ENCODE results near the gene KLHDC4.

The KLHDC4 gene

DNA sequence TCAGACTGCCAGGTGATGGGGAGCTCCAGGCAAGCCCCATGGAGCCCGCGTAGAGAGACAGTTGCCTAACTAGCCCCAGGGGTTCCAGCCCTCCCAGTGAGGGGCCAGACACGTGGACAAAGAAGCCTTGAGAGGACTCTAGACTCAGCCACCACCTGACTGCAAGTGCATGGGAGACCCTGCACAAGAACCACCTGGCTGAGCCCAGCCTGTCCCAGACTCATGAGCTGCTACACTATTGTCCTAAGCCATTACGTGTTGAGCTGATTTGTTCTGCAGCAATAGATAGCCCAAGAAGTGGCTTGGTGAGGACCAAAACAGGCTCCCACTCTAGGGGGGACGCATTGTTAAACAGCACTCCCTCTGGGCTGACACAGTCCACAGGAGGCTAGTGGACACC is 37.6 kb upstream of the KLHDC4 start:
- Histone ChIP-seq H3K9me3 (ENCODE audit: control insufficient read depth, low read length) (no peaks in the 10 kb centered on the region), H3K79me1 (replicated peaks; ENCODE audit: low read length, poor library complexity, severe bottlenecking) (no peaks in the 10 kb centered on the region), H2BK12ac (ENCODE audit: low read length in 2 of 2) (no peak overlapping the region), H2BK15ac (ENCODE audit: low read depth, poor library complexity, severe bottlenecking) (no peak overlapping the region), H3K23ac (ENCODE audit: low read length in 2 of 2) (no peak overlapping the region), H3K9ac (ENCODE audit: low read length) (no peak overlapping the region), H2AK5ac (ENCODE audit: low read length, severe bottlenecking) (no peak overlapping the region), H2AFZ (ENCODE audit: low read depth, low read length) (no peak overlapping the region), H3K4me3 (ENCODE audit: insufficient read depth in 1 of 2, low read depth in 1 of 2, low read length in 2 of 2) (no peak overlapping the region), H3K4me2 (ENCODE audit: low read length, poor library complexity, severe bottlenecking) (no peak overlapping the region), H2BK120ac (ENCODE audit: low read depth, low read length) (no peak overlapping the region), H3K14ac (ENCODE audit: low read length in 2 of 2) (no peak overlapping the region), H4K8ac (ENCODE audit: low read length) (no peak overlapping the region), H3K18ac (ENCODE audit: low read depth in 1 of 2, low read length in 2 of 2) (no peak overlapping the region), H3K4ac (ENCODE audit: low read depth in 1 of 2, low read length in 2 of 2) (no peak overlapping the region), H4K91ac (ENCODE audit: low read length) (no peak overlapping the region), H3K27me3 (ENCODE audit: control insufficient read depth in 1 of 2, insufficient read depth in 1 of 2, low read length in 2 of 2) (peaks cover 7 to 19% of the 10 kb centered on the region in 2 experiments), H3K36me3 (ENCODE audit: control insufficient read depth in 1 of 2, insufficient read depth in 2 of 2, low read depth in 1 of 2, low read length in 2 of 2) (no peaks in the 10 kb centered on the region), H3K4me1 (ENCODE audit: control insufficient read depth, insufficient read depth, low read depth, low read length) (peaks cover 15% of the 10 kb centered on the region), H2BK5ac (ENCODE audit: low read depth, low read length, poor library complexity, severe bottlenecking) (no peak overlapping the region), H3K27ac (ENCODE audit: low read length, poor library complexity, severe bottlenecking) (no peak overlapping the region)
- no peak for DNase-seq
- 84% methylated on average over 5 of the region's 5 CpGs for WGBS

DNA sequence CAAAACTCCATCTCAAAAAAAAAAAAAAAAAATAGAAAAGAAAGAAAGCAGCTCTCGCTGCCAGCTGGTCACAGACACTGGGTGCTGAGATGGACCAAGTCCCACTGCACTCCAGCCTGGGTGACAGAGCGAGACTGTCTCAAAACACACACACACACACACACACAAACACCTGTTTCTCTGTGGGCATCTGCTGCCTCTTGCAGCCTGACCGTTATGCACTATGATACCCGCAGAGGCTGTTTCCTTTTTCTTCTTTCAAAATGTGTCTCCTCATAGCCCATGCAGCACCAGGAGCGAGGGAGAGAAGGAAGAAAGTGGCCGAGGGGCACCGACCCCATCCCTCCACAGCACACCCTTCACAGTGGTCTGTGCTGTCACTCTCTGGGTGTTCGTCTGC is 36.9 kb upstream of the KLHDC4 start:
- Histone ChIP-seq H3K27ac (ENCODE audit: low read length, poor library complexity, severe bottlenecking) (no peak overlapping the region), H2AK5ac (ENCODE audit: low read length, severe bottlenecking) (no peak overlapping the region), H3K27me3 (ENCODE audit: control insufficient read depth in 1 of 2, insufficient read depth in 1 of 2, low read length in 2 of 2) (peaks cover 7 to 23% of the 10 kb centered on the region in 2 experiments), H4K91ac (ENCODE audit: low read length) (no peak overlapping the region), H2BK15ac (ENCODE audit: low read depth, poor library complexity, severe bottlenecking) (no peak overlapping the region), H2BK12ac (ENCODE audit: low read length in 2 of 2) (no peak overlapping the region), H2BK5ac (ENCODE audit: low read depth, low read length, poor library complexity, severe bottlenecking) (no peak overlapping the region), H3K4me2 (ENCODE audit: low read length, poor library complexity, severe bottlenecking) (no peak overlapping the region), H3K36me3 (ENCODE audit: control insufficient read depth in 1 of 2, insufficient read depth in 2 of 2, low read depth in 1 of 2, low read length in 2 of 2) (no peaks in the 10 kb centered on the region), H3K4me3 (ENCODE audit: insufficient read depth in 1 of 2, low read depth in 1 of 2, low read length in 2 of 2) (no peak overlapping the region), H2BK120ac (ENCODE audit: low read depth, low read length) (no peak overlapping the region), H3K79me1 (replicated peaks; ENCODE audit: low read length, poor library complexity, severe bottlenecking) (no peaks in the 10 kb centered on the region), H3K18ac (ENCODE audit: low read depth in 1 of 2, low read length in 2 of 2) (no peak overlapping the region), H3K23ac (ENCODE audit: low read length in 2 of 2) (no peak overlapping the region), H3K9me3 (ENCODE audit: control insufficient read depth, low read length) (no peaks in the 10 kb centered on the region), H4K8ac (ENCODE audit: low read length) (no peak overlapping the region), H3K9ac (ENCODE audit: low read length) (no peak overlapping the region), H3K4ac (ENCODE audit: low read depth in 1 of 2, low read length in 2 of 2) (no peak overlapping the region), H2AFZ (ENCODE audit: low read depth, low read length) (no peak overlapping the region), H3K4me1 (ENCODE audit: control insufficient read depth, insufficient read depth, low read depth, low read length) (peaks cover 15% of the 10 kb centered on the region), H3K14ac (ENCODE audit: low read length in 2 of 2) (no peak overlapping the region)
- WGBS: 78% methylated on average over 8 of the region's 8 CpGs
- no peak for DNase-seq

DNA sequence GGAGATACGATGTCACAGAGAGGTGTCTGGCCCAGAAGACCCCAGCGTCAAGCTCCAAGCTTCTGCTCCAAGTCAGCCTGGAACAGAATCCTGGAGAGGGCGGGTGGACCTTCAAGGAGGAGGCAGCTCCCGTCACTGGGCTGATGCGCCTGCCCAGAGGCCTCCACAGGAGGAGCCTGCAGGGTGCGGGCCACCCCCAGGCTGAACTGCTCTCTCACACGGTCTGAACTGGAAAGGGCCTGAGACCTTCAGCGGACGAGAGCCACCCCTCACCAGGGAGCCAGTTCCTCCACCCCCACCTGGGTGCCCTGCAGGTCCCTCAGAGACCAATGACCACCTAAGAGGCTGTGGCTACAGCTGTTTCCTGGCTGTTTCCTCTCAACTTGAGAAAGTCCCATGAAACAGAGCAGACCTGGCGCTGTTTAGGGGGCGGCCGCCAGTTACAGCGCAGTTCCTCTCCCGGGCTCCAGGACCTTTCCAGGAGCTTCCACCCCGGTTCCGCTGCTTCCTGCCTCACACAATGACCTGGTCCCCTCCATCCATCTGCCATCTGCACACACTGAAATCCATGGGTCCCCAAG is 36.0 kb upstream of the KLHDC4 start:
- no peak overlapping the region for H4K91ac ChIP-seq (ENCODE audit: low read length)
- H3K9ac ChIP-seq (ENCODE audit: low read length): no peak overlapping the region
- H3K9me3 ChIP-seq (ENCODE audit: control insufficient read depth, low read length): no peaks in the 10 kb centered on the region
- no peak overlapping the region for H2BK12ac ChIP-seq (ENCODE audit: low read length in 2 of 2)
- H3K4me3 ChIP-seq (ENCODE audit: insufficient read depth in 1 of 2, low read depth in 1 of 2, low read length in 2 of 2): no peak overlapping the region
- H2AK5ac ChIP-seq (ENCODE audit: low read length, severe bottlenecking): no peak overlapping the region
- no peak overlapping the region for H3K18ac ChIP-seq (ENCODE audit: low read depth in 1 of 2, low read length in 2 of 2)
- H2AFZ ChIP-seq (ENCODE audit: low read depth, low read length): no peak overlapping the region
- no peak overlapping the region for H3K4me2 ChIP-seq (ENCODE audit: low read length, poor library complexity, severe bottlenecking)
- H3K27ac ChIP-seq (ENCODE audit: low read length, poor library complexity, severe bottlenecking): no peak overlapping the region
- H3K27me3 ChIP-seq (ENCODE audit: control insufficient read depth in 1 of 2, insufficient read depth in 1 of 2, low read length in 2 of 2): peaks cover 7 to 28% of the 10 kb centered on the region in 2 experiments
- H2BK15ac ChIP-seq (ENCODE audit: low read depth, poor library complexity, severe bottlenecking): no peak overlapping the region
- H3K79me1 ChIP-seq (replicated peaks; ENCODE audit: low read length, poor library complexity, severe bottlenecking): no peaks in the 10 kb centered on the region
- H3K36me3 ChIP-seq (ENCODE audit: control insufficient read depth in 1 of 2, insufficient read depth in 2 of 2, low read depth in 1 of 2, low read length in 2 of 2): no peaks in the 10 kb centered on the region
- H3K23ac ChIP-seq (ENCODE audit: low read length in 2 of 2): no peak overlapping the region
- no peak overlapping the region for H3K4ac ChIP-seq (ENCODE audit: low read depth in 1 of 2, low read length in 2 of 2)
- H4K8ac ChIP-seq (ENCODE audit: low read length): no peak overlapping the region
- H2BK5ac ChIP-seq (ENCODE audit: low read depth, low read length, poor library complexity, severe bottlenecking): no peak overlapping the region
- peaks cover 9% of the 10 kb centered on the region for H3K4me1 ChIP-seq (ENCODE audit: control insufficient read depth, insufficient read depth, low read depth, low read length)
- DNase-seq: no peak
- WGBS: 92% methylated on average over 16 of the region's 16 CpGs
- no peak overlapping the region for H3K14ac ChIP-seq (ENCODE audit: low read length in 2 of 2)
- no peak overlapping the region for H2BK120ac ChIP-seq (ENCODE audit: low read depth, low read length)

DNA sequence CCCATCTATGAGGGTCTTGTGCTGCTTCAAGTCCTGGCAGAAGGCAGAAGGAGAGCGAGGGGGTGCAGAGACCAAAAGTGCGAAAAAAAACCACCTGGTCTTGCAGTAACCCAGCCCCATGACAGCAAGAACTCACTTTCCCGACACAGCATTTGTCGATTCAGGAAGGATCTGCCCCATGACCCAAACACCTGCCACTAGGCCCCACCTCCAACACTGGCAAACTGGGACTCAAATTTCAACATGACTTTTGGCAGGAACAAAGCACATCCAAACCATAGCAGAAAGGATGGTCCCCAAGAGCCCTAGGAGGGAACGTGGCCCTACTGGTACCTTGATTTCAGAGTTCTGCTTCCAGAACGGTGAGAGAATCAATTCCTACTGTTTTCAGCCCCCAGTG is 34.7 kb upstream of the KLHDC4 start:
- WGBS: 87% methylated on average over 6 of the region's 6 CpGs
- Histone ChIP-seq H2BK12ac (ENCODE audit: low read length in 2 of 2) (no peak overlapping the region), H3K79me1 (replicated peaks; ENCODE audit: low read length, poor library complexity, severe bottlenecking) (no peaks in the 10 kb centered on the region), H3K4ac (ENCODE audit: low read depth in 1 of 2, low read length in 2 of 2) (no peak overlapping the region), H2BK15ac (ENCODE audit: low read depth, poor library complexity, severe bottlenecking) (no peak overlapping the region), H3K9ac (ENCODE audit: low read length) (no peak overlapping the region), H4K91ac (ENCODE audit: low read length) (no peak overlapping the region), H4K8ac (ENCODE audit: low read length) (no peak overlapping the region), H3K9me3 (ENCODE audit: control insufficient read depth, low read length) (no peaks in the 10 kb centered on the region), H3K14ac (ENCODE audit: low read length in 2 of 2) (no peak overlapping the region), H3K23ac (ENCODE audit: low read length in 2 of 2) (no peak overlapping the region), H2AK5ac (ENCODE audit: low read length, severe bottlenecking) (no peak overlapping the region), H2BK5ac (ENCODE audit: low read depth, low read length, poor library complexity, severe bottlenecking) (no peak overlapping the region), H3K18ac (ENCODE audit: low read depth in 1 of 2, low read length in 2 of 2) (no peak overlapping the region), H3K4me2 (ENCODE audit: low read length, poor library complexity, severe bottlenecking) (no peak overlapping the region), H3K4me3 (ENCODE audit: insufficient read depth in 1 of 2, low read depth in 1 of 2, low read length in 2 of 2) (no peak overlapping the region), H3K27me3 (ENCODE audit: control insufficient read depth in 1 of 2, insufficient read depth in 1 of 2, low read length in 2 of 2) (peaks cover 12 to 34% of the 10 kb centered on the region in 2 experiments), H2BK120ac (ENCODE audit: low read depth, low read length) (no peak overlapping the region), H3K4me1 (ENCODE audit: control insufficient read depth, insufficient read depth, low read depth, low read length) (peaks cover 3% of the 10 kb centered on the region), H3K36me3 (ENCODE audit: control insufficient read depth in 1 of 2, insufficient read depth in 2 of 2, low read depth in 1 of 2, low read length in 2 of 2) (no peaks in the 10 kb centered on the region), H3K27ac (ENCODE audit: low read length, poor library complexity, severe bottlenecking) (no peak overlapping the region), H2AFZ (ENCODE audit: low read depth, low read length) (no peak overlapping the region)
- no peak for DNase-seq
